GM13977 (cell line): ENCODE measurements around the gene SYT7.

Source experiments
- DNase-seq: peaks from one replicate; pipeline ENCODE4 v3.0.0; 2012; ENCODE audit warnings: low spot score
- in situ Hi-C: fragments of 300-500 bp; cut with MboI; formaldehyde crosslinking; loops from one replicate; pipeline ENCODE4 v1.12.0; 2022; ENCODE audit warnings: low sequenced_read_pairs, low pct_unique_long_range_greater_than_20kb, mixed read lengths, inconsistent platforms; ENCODE audit not compliant: unreplicated experiment
- TF ChIP-seq, protein P1 (sequence below): IDR thresholded peaks from 2 replicates; pipeline ENCODE4 v1.5.1; 2012; ENCODE audit warnings: mild to moderate bottlenecking, control low read depth; ENCODE audit not compliant: insufficient read depth; ENCODE audit errors: extremely low read depth, missing control alignments

The SYT7 gene

DNA sequence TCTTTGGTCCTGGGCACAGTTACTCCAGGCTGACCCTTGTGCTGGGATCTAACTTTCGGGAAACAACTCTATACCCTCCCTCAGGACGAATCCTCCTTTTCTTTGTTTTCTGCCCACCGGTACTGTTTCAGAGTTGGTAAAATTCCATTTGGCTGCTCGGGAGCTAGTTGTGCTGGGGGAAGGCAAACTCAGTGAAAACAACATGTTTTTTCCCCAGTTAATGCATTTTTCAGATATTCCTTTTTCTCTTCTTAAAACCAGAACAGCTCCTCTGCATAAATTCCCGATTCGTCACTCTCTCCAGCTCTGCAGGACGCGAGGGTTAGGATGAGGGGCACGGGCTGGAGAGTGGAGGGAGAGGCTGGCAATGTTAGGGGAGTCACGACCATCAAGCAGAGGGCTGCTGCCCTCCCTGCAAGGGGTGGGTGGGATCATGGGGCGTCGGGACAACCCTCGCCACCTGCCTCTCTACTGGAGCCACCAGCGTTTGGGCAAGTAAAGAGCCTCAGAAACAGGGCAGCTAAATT lies 41.0 kb downstream of the SYT7 start:
- in situ Hi-C loops = no loop called here
- TF ChIP-seq, protein P1, sequence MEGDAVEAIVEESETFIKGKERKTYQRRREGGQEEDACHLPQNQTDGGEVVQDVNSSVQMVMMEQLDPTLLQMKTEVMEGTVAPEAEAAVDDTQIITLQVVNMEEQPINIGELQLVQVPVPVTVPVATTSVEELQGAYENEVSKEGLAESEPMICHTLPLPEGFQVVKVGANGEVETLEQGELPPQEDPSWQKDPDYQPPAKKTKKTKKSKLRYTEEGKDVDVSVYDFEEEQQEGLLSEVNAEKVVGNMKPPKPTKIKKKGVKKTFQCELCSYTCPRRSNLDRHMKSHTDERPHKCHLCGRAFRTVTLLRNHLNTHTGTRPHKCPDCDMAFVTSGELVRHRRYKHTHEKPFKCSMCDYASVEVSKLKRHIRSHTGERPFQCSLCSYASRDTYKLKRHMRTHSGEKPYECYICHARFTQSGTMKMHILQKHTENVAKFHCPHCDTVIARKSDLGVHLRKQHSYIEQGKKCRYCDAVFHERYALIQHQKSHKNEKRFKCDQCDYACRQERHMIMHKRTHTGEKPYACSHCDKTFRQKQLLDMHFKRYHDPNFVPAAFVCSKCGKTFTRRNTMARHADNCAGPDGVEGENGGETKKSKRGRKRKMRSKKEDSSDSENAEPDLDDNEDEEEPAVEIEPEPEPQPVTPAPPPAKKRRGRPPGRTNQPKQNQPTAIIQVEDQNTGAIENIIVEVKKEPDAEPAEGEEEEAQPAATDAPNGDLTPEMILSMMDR = no peak
- no peak for DNase-seq

DNA sequence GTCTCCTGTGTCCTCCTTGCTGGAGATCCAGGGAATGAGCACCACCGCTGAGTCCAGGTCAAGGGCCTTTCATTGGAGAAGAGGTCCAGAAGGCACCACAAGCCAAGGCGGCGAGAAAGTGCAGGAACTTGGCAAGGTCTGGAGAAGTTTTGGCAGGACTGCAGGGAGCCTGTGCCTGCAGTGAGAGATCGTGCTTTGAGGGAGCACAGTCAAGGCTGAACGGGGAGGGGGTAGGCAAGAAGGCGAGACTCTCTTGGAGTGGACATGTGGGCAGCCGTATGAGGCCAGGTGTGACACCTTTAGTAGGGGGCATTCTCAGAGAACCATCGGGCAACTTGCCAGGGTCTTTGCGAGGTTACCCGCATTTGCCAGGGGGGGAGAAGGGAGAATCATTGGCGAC lies 41.9 kb downstream of the SYT7 start:
- DNase-seq = no peak
- in situ Hi-C loops = no loop called here
- TF ChIP-seq, protein P1 = no peak

DNA sequence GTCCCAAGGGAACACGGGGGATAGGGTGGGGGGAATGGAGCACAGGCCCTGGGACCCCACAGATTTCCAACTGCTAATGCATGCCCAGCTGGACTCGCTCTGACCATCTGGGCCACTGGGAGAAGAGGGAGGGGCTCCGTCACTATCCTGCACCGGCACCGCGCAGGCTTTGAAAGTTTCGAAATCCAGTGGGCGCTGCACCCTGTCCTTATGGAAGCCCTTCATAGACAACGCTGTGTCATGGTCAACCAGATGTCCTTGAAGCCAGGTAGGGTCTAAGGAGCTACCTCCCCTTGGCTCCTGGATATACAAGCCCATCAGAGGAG lies 42.3 kb downstream of the SYT7 start:
- in situ Hi-C loops = no loop called here
- TF ChIP-seq, protein P1 = no peak
- no peak for DNase-seq

DNA sequence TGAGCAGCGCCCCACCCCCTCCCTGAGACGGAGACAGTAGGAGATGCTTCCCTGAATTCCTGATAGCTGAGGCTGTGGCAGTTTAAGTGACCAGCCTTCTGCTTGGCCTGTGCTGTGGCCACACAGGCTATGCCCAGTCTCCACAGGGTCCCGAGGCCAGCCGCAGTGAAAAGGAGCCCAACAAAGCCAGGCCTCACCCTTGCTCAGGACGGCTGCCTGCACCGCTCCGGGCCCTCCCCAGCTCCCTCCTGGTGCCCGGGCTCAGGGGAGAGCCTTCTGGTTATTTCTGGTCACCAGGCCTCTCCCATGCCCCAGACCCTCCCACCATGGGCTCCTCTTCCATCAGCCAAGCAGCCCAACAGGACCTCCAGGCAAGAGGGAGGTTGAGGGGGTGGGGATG lies 43.5 kb downstream of the SYT7 start:
- no peak for DNase-seq
- TF ChIP-seq, protein P1 = no peak
- in situ Hi-C loops = no loop called here

DNA sequence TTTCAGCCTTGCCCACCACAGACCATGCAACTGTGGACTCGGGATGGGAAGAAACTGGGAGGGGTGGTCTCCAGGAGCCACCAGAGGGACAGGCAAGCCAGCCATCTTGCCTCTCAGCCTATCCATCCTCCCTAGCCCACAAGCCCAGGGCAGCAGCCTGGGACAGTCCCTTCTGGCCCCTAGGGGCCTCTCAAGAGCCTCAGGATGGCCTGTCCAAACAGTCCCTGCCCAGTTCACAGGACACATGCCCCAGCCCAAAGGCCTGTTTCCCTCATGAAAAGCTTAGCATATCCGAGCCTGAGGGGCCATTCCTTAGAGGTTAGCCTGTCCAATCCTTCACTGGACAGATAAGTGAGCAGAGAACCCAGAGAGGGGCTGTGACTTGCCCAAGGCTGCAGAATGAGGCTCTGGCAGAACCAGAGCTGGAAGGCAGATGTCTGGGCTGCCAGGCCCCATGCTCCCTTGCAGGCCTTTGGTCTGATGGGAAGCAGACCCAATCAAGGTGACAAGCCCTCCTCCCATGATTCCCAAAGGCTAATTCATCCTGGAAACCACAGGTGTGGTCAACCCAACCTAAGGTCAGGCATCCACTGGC lies 44.1 kb downstream of the SYT7 start:
- TF ChIP-seq, protein P1 = no peak
- in situ Hi-C loops = no loop called here
- DNase-seq = no peak

DNA sequence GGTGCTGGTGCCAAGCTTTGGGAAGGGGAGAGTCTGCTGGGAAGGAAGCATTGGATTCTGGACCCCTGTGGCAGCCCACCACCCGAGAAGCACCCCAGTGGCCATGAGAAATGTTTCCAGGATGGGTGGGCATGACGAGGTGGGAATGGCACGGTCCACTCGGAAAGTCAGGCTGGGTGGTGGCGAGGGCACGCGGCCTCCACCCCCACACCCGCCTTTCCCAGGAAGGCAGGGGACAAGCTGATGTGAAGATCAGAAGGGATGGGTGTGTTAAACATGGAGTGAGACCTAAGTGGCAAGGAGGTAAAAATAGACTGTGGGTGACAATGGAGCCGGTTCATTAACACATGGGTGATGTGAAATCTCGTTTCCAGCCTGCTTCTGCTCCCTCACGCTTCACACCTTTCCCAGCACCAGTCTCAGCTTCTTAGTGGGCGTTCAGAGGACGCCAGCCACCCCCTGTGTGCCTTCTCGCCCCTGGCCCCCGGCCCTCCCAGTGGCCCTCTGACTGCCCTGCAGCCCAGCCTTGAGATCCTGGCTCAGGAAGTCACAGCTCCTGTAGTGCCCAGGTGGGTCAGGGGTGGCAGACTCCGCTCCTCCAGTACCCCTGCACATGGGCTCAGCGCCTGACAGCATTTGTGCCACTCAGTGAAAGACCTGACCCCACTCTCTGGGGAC lies 44.7 kb downstream of the SYT7 start:
- in situ Hi-C loops = no loop called here
- no peak for DNase-seq
- TF ChIP-seq, protein P1 = no peak
